Mesenchymal stem cell (in vitro differentiated cells and primary cell): ENCODE results near the gene VAMP2.

ENCODE experiments used
- DNase-seq: peaks from one replicate; pipeline ENCODE4 v3.0.0-alpha.2; 2013
- H2AFZ ChIP-seq: one replicate; pipeline ENCODE4 v1.6.1; 2013; ENCODE audit warnings: low read depth, mild to moderate bottlenecking, control low read depth, inconsistent platforms, low read length, moderate library complexity
- H2AK5ac ChIP-seq: 2 replicates; pipeline ENCODE4 v1.6.1; 2013; ENCODE audit warnings: low read length, moderate library complexity, mild to moderate bottlenecking, inconsistent platforms; ENCODE audit not compliant: severe bottlenecking
- H2BK120ac ChIP-seq: one replicate; pipeline ENCODE4 v1.6.1; 2013; ENCODE audit warnings: low read depth, mild to moderate bottlenecking, inconsistent platforms, low read length, moderate library complexity
- H2BK12ac ChIP-seq, 2 experiments: one replicate each; pipeline ENCODE4 v1.6.1; 2013; ENCODE audit warnings: inconsistent platforms in 2 of 2, low read length in 2 of 2, mild to moderate bottlenecking in 2 of 2, moderate library complexity in 2 of 2, control low read depth in 1 of 2
- H2BK15ac ChIP-seq: one replicate; pipeline ENCODE4 v1.6.1; 2013; ENCODE audit warnings: mild to moderate bottlenecking, low read depth, inconsistent platforms; ENCODE audit not compliant: poor library complexity, severe bottlenecking
- H2BK5ac ChIP-seq: 2 replicates; pipeline ENCODE4 v1.6.1; 2013; ENCODE audit warnings: low read depth, mild to moderate bottlenecking, low read length, control low read depth, inconsistent platforms; ENCODE audit not compliant: poor library complexity, severe bottlenecking
- H3K14ac ChIP-seq, 2 experiments: one replicate each; pipeline ENCODE4 v1.6.1; 2013; ENCODE audit warnings: inconsistent platforms in 2 of 2, low read length in 2 of 2, control low read depth in 1 of 2, mild to moderate bottlenecking in 1 of 2, moderate library complexity in 1 of 2
- H3K18ac ChIP-seq, 2 experiments: one replicate each; pipeline ENCODE4 v1.6.1; 2013; ENCODE audit warnings: inconsistent platforms in 2 of 2, low read length in 2 of 2, control low read depth in 1 of 2, low read depth in 1 of 2, mild to moderate bottlenecking in 1 of 2
- H3K23ac ChIP-seq, 2 experiments: one replicate each; pipeline ENCODE4 v1.6.1; 2013; ENCODE audit warnings: inconsistent platforms in 2 of 2, low read length in 2 of 2, mild to moderate bottlenecking in 2 of 2, moderate library complexity in 2 of 2, control low read depth in 1 of 2
- H3K27ac ChIP-seq: 2 replicates; pipeline ENCODE4 v1.5.1; 2013; ENCODE audit warnings: mild to moderate bottlenecking, moderate library complexity, low read length, control low read depth, inconsistent platforms; ENCODE audit not compliant: poor library complexity, severe bottlenecking
- H3K27me3 ChIP-seq, 2 experiments: 2 replicates each; pipeline versions ENCODE4 v1.6.1 to v1.7.0; 2013; ENCODE audit warnings: low read length in 2 of 2, mild to moderate bottlenecking in 2 of 2, moderate library complexity in 2 of 2, control low read depth in 1 of 2, inconsistent platforms in 1 of 2; ENCODE audit not compliant: control insufficient read depth in 1 of 2, insufficient read depth in 1 of 2
- H3K36me3 ChIP-seq, 2 experiments: 2 replicates each; pipeline versions ENCODE4 v1.6.1 to v1.7.0; 2013; ENCODE audit warnings: low read length in 2 of 2, control low read depth in 1 of 2, inconsistent platforms in 1 of 2, low read depth in 1 of 2, mild to moderate bottlenecking in 1 of 2; ENCODE audit not compliant: insufficient read depth in 2 of 2, control insufficient read depth in 1 of 2
- H3K4ac ChIP-seq, 2 experiments: one replicate each; pipeline ENCODE4 v1.6.1; 2013; ENCODE audit warnings: inconsistent platforms in 2 of 2, low read length in 2 of 2, mild to moderate bottlenecking in 2 of 2, moderate library complexity in 2 of 2, control low read depth in 1 of 2, low read depth in 1 of 2
- H3K4me1 ChIP-seq: 2 replicates; pipeline ENCODE4 v1.6.1; 2013; ENCODE audit warnings: low read depth, low read length, control low read depth; ENCODE audit not compliant: control insufficient read depth, insufficient read depth
- H3K4me2 ChIP-seq: 2 replicates; pipeline ENCODE4 v1.6.1; 2013; ENCODE audit warnings: low read length, mild to moderate bottlenecking, inconsistent platforms; ENCODE audit not compliant: poor library complexity, severe bottlenecking
- H3K4me3 ChIP-seq, 2 experiments: 2 replicates each; pipeline versions ENCODE4 v1.5.1 to v1.7.0; 2013; ENCODE audit warnings: low read length in 2 of 2, mild to moderate bottlenecking in 2 of 2, control low read depth in 1 of 2, low read depth in 1 of 2; ENCODE audit not compliant: insufficient read depth in 1 of 2
- H3K79me1 ChIP-seq: replicated peaks from 2 replicates; pipeline ENCODE4 v1.6.1; 2013; ENCODE audit warnings: mild to moderate bottlenecking, control low read depth, low read length, inconsistent platforms; ENCODE audit not compliant: poor library complexity, severe bottlenecking
- H3K9ac ChIP-seq: 2 replicates; pipeline ENCODE4 v1.7.0; 2013; ENCODE audit warnings: mild to moderate bottlenecking, low read length, moderate library complexity
- H3K9me3 ChIP-seq: 2 replicates; pipeline ENCODE4 v1.7.0; 2013; ENCODE audit warnings: mild to moderate bottlenecking, low read length; ENCODE audit not compliant: control insufficient read depth
- H4K8ac ChIP-seq: one replicate; pipeline ENCODE4 v1.6.1; 2013; ENCODE audit warnings: inconsistent platforms, mild to moderate bottlenecking, low read length, moderate library complexity
- H4K91ac ChIP-seq: one replicate; pipeline ENCODE4 v1.6.1; 2013; ENCODE audit warnings: mild to moderate bottlenecking, low read length, inconsistent platforms
- WGBS: methylation state at CpG from one replicate; pipeline ENCODE4 v1.1.7; 2013; ENCODE audit warnings: mixed read lengths; 5-methylcytosine and 5-hydroxymethylcytosine counted together

The VAMP2 gene

DNA sequence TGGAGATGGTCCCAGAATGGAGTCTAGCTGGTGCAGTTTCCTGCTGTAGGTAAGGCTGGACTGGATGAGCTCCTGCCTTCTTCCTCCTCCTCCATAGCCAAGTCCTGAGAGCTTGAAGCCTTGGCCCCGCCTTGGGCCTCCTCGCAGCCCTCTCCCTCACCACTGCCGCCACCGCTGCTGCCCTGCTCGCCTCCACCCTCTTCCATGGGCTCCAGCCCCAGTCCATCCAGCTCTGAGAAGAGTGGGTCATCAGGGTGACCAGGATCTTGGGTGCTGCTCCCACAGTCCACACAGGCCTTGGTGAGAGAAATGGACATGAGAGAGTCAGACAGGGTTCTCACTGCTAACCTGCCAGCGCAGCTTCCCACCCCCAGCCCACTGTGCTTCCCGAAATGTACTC, 21.7 kb downstream of the VAMP2 start:
- Histone ChIP-seq H2AK5ac (no peak overlapping the region), H2AFZ (no peak overlapping the region), H3K18ac (no peak overlapping the region), H2BK12ac (no peak overlapping the region), H3K4me3 (no peak overlapping the region), H3K27me3 (no peaks in the 10 kb centered on the region), H3K23ac (no peak overlapping the region), H3K36me3 (peaks cover 52 to 62% of the 10 kb centered on the region in 2 experiments), H2BK15ac (no peak overlapping the region), H3K4me2 (no peak overlapping the region), H3K79me1 (peaks cover 5% of the 10 kb centered on the region), H3K14ac (no peak overlapping the region), H3K9ac (no peak overlapping the region), H4K8ac (no peak overlapping the region), H3K4ac (no peak overlapping the region), H3K9me3 (no peaks in the 10 kb centered on the region), H2BK120ac (no peak overlapping the region), H2BK5ac (no peak overlapping the region), H3K4me1 (peaks cover 5% of the 10 kb centered on the region), H4K91ac (no peak overlapping the region), H3K27ac (no peak overlapping the region)
- 96% methylated on average over 7 of the region's 7 CpGs for WGBS
- DNase-seq: no peak

DNA sequence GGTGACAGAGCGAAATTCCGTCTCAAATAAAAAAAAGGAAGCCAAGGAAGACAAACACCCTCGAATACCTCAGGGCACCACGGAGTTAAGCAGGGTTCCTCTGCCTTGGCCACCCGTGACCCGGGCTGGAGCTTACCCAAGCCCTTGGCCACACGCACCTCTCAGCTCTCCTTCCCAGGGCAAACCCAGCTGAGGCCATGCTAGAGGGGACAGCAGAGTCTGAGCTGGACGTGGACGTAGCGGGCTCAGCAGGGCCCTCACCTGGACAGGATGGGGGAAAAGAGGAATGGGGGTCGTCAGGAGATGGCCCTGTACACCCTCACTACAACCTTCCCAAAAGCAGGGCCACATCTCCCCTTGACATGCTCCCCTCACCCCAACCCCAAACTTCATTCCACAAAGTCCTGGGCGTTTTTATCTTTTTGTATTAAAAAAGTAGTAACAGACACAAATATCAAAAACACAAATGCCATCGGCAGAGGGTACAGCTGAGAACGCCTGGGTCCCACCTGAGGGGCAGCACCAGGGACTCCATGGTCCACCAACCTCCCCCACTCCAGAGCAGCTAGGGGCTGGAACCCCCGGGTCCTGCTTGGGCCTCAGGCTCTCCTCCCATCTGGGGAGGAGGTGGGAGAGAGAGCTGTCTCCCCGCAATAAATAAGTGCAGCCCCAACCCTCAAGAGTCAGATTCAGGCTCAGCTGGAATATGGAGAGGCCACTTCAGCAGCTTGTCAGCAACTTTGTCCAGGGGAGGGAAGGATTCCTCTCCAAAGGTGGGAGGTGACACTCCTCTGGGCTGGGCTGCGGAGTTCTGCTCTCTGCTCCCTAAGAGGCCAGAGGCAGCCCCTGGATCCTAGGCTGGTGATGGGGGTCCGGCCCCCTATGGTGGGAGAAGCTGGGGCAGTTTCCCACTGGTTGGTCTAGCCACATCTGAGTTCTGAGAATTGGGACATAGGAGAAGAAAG, 22.4 kb downstream of the VAMP2 start:
- Histone ChIP-seq H3K27ac (no peak overlapping the region), H2BK12ac (no peak overlapping the region), H3K23ac (no peak overlapping the region), H2BK120ac (no peak overlapping the region), H2BK15ac (no peak overlapping the region), H3K4me3 (no peak overlapping the region), H3K79me1 (peaks cover 2% of the 10 kb centered on the region), H3K4me2 (no peak overlapping the region), H3K36me3 (peaks cover 45 to 55% of the 10 kb centered on the region in 2 experiments), H2AFZ (no peak overlapping the region), H3K4ac (no peak overlapping the region), H4K91ac (no peak overlapping the region), H3K14ac (no peak overlapping the region), H3K4me1 (peaks cover 5% of the 10 kb centered on the region), H4K8ac (no peak overlapping the region), H3K9me3 (no peaks in the 10 kb centered on the region), H3K27me3 (no peaks in the 10 kb centered on the region), H3K18ac (no peak overlapping the region), H3K9ac (no peak overlapping the region), H2AK5ac (no peak overlapping the region), H2BK5ac (no peak overlapping the region)
- 95% methylated on average over 13 of the region's 18 CpGs for WGBS
- no peak for DNase-seq

DNA sequence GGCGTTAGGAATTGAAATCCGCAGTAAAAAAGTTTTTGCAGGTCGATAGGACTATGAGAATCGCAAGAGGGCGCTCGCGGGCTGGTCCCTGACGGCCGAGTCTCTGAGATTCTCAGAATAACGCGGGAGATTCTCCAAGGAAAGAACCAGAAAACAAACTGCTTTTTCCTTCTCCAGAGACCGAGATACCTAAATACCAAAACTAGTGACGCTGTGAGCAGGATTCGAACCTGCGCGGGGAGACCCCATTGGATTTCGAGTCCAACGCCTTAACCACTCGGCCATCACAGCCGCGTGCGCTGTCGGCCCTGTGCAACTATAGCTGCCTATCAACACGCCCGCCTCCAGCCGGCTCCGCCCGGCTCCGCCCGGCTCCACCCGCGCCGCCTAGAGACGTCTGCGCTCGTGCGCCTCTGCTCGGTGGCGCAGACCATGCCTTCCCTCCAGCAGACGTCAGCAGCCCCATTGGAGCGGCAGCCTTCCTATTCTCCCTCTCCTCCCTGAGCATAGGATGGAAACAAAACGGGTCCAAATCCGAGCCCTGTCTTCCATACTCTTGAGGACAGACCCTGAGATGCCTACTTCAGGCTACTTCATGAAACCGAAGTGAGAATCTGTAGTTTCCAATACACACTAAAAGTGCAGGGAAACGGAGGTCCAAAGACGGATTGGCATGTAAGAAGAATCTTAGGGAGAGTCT, 23.9 kb downstream of the VAMP2 start:
- Histone ChIP-seq H2BK5ac (no peak overlapping the region), H3K14ac (no peak overlapping the region), H2AFZ (no peak overlapping the region), H3K27me3 (no peaks in the 10 kb centered on the region), H4K91ac (no peak overlapping the region), H4K8ac (no peak overlapping the region), H3K27ac (peak overlapping the region; percentile 82), H2BK12ac (no peak overlapping the region), H3K9me3 (no peaks in the 10 kb centered on the region), H3K4me2 (peak overlapping the region; percentile 70), H3K9ac (peak overlapping the region; percentile 93), H3K36me3 (peaks cover 34 to 42% of the 10 kb centered on the region in 2 experiments), H2AK5ac (no peak overlapping the region), H3K79me1 (peaks cover 2% of the 10 kb centered on the region), H3K4ac (no peak overlapping the region), H3K4me1 (peaks cover 5% of the 10 kb centered on the region), H2BK120ac (no peak overlapping the region), H3K18ac (no peak overlapping the region), H2BK15ac (no peak overlapping the region), H3K23ac (no peak overlapping the region), H3K4me3 (peak overlapping the region; percentile 52 to 81)
- under 1% methylated on average over 46 of the region's 46 CpGs for WGBS
- DNase-seq: peak; percentile 98

DNA sequence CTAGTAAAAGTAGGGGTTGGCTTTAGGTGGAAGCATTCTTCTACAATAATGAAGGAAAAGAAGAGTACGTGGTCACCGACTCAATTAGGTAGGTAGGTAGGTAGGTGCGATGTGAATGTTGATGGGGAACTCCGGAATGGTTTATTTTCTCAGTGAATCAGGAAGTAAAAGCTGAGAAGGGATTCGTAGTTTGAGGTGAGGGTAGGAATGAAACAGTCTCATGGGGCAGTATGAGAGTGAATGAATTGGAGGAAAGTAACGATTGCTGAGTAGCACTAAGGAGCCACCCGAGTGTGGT, 24.4 kb downstream of the VAMP2 start:
- Histone ChIP-seq H4K8ac (peak overlapping the region; percentile 30), H2BK120ac (no peak overlapping the region), H3K18ac (no peak overlapping the region), H3K27ac (peak overlapping the region; percentile 28), H3K36me3 (peaks cover 31 to 37% of the 10 kb centered on the region in 2 experiments), H3K23ac (no peak overlapping the region), H3K79me1 (peaks cover 2% of the 10 kb centered on the region), H2AFZ (no peak overlapping the region), H3K4ac (no peak overlapping the region), H3K4me2 (peak overlapping the region; percentile 68), H3K4me3 (peak overlapping the region in 1 of 2 experiments; percentile 65), H4K91ac (no peak overlapping the region), H2BK15ac (no peak overlapping the region), H3K27me3 (no peaks in the 10 kb centered on the region), H3K4me1 (peaks cover 5% of the 10 kb centered on the region), H2BK5ac (no peak overlapping the region), H3K9ac (peak overlapping the region; percentile 66), H2BK12ac (no peak overlapping the region), H3K14ac (no peak overlapping the region), H2AK5ac (no peak overlapping the region), H3K9me3 (no peaks in the 10 kb centered on the region)
- no peak for DNase-seq
- WGBS: 7% methylated on average over 7 of the region's 7 CpGs
